Stimulated activated CD8-positive, alpha-beta memory T cell treated with anti-CD3 and anti-CD28 coated beads, Interleukin-4, amount 100 ng/mL, for 4 hours (primary cell): ENCODE measurements around the gene MRPS35.
A peak's percentile ranks its signal among the peaks of the same experiment; 100 is the strongest.

Source experiments
- DNase-seq, 2 donors: peaks; one replicate each; pipeline ENCODE4 v3.0.0-alpha.2; 2020; ENCODE audit warnings: low read depth in 2 of 2, low spot score in 1 of 2

The MRPS35 gene

DNA sequence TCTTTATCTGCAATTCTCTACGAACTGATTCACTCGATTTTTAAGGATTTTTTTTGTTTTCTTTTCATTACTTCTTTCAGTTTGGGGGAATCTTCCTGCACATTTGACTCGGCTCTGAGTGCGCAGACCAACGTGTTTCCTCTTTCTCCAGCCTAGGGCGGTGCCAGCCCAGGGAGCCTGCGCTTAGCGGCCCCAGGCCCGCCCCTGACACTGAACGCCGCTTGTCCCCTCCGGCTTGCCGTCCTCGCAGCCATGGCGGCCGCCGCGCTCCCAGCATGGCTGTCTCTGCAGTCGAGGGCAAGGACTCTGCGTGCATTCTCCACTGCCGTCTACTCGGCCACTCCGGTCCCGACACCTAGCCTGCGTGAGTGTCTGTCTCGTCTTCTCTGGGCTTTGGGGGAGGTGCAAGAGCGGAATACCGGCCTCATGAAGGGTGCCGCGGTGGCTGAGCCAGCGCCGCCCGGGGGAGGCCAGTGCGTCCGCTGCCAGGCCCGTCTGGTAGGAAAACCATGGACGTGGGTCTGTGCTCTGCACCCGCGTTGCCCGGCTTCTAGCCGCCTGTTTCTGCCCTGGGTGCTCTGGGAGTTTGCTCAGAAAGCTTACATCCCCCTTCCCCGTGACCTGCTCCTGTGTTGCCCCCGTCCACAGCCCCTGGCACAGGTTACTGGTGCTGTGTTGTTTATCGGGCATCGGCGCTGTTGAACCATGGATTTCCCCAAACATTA, at the start of gene MRPS35:
Gene MRPS35, plus strand, starts transcription at position 241 of the 725 bp plus-strand sequence. Its CDS starts 12 bp downstream, at position 253.
- DNase-seq, result peak; percentile 69 to 75

DNA sequence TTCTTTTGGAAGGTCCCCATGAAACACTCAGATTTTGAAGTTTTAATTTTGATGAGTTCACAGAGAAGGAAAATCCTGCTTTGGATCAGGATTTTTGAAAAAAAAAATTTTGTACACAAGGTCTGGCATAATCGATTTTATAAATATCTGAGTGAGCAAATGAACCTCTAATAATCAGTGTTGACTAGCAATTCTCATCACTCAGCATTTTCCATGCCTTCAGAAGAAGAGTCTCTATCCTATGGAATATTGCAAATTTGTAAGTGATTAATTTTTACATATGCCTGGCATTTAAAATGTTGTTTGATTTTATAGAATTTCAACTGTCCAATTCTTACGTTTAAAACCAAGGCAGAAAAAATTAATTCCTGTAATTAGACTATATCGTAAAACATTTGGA, 44.9 kb upstream of the MRPS35 start:
- no peak for DNase-seq

DNA sequence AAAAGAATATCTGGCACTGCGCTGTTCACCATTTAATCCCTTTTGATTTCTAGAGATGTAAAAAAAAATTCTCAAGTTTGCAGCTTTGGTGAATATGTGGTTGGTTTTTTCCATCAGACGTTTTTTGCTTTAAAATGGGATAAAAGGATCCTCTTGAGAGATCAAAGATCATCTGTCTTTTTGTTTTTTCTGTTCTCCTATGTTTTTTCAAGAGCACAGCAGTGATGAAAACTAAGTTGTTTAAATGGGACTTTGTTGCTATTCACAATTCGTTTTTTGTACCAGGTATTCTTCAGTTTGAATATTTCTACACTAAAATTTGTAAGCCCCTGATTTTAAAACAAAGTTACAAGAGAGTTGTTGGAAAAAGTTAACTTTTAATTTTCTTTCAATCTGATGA, 44.1 kb upstream of the MRPS35 start:
- DNase-seq, result no peak

DNA sequence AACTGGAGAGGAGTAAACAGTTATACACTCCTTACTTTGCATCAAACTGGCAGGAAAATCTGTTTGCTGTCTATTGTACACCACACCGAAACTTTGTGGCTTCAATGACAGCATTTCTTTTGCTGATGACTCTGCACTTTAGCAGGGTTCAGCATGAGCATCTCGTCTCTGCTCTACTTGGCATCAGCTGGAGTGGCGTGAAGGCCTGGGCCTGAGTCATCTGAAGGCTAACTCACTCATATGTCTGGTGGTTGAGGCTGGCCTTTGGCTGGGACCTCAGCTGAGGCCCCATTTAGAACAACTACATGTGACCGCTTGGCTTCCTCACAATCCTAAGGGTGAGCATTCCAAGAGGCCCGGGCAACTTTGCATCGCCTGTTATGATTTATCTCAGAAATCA, 43.1 kb upstream of the MRPS35 start:
- no peak for DNase-seq

DNA sequence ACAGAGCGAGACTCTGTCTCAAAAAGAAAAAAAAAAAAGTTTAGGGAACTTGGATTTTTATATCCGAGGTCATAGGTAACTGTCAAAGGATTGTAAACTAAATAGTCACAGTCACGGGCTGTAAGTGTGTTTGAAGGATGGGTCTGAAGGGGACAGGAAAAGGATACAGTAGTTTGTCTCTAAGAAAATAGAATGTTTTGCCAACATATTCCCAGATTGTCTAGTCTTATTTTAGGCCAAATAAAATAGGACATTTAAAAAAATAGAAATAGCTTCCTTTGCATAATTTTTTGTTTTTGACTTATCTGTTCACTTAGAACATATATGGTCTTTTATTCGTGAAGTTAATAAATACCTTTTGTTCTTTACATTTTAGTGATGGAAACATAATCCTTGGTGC, 38.6 kb upstream of the MRPS35 start:
- no peak for DNase-seq

DNA sequence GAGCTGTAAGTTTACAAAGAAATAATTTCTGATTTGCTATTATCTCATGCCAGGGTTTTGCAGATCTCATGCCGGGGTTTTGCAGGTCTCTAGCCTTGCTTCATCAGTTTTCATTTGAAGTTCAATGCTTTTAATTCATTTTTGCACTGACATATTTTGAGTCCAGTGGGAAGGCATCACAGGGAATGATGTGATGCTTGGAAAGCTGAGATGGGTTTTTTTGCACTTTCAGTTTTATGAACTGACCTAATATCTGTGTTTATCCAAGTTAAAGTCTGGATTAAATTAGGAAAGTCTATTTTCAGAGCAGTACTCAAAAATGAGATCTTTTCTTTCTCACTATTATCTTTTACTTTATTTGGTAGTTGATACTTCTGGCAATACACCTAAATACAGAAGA, 38.0 kb upstream of the MRPS35 start:
- no peak for DNase-seq

DNA sequence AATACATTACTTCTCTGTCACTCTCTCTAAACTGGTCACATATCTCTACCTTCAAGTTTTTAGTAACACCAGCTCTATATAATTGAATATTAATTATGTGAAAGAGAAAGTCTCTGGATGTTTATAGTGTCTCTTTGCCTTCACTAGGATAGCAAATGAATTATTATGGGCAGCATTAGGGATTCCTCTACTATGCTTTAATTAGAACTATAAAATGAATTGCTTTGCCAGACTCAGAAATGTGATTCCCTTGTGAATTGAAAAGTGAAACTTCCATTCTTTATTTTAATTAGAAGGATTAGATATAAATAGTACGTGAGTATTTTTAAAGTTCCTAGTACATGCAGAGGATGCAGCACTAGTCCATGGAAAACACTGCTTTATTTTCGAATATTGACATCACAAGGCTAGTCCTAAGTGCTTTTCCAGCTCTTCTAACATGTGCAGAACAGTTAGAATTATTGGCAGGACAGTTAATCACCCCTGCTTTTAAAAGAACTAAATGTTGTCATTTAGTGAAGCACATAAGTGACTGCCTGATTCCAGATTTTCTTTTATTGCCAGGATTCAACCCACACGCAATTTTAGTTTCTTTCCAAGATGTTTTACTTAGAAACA, 37.4 kb upstream of the MRPS35 start:
- no peak for DNase-seq

DNA sequence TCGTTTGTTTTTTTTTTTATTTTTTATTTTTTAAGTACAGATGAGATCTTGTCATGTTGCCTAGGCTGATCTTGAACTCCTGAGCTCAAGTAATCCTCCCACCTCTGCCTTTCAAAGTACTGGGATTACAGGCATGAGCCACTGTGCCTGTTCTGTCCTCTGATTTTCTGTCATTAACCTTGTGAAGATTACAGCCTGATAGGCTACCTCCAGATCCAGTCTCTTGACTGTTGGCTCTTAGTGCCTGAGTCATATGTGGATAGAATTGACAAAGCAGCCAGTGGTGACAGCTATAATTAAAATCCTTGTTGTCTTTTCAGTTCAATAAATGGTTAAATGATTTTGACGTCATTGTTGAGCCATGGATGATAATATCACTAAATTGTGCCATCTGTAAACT, 35.6 kb upstream of the MRPS35 start:
- no peak for DNase-seq

DNA sequence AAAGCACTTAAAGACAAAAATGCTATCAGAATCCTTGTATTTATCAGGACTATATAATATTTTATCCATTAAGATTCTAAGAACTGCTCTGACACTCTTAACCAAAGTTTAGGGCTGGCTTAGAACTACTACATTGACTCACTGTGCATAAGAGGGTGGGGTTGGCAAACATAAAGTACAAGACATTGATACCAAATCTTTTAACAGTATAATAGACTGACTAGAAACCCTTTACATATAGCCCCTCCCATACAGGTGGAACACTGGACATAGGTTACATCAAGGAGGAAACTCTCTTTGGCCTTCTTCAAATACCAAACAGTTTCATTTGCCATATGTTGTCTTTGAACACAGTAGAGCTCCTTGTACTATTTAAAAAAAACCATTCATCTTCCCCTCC, 30.0 kb upstream of the MRPS35 start:
- no peak for DNase-seq

DNA sequence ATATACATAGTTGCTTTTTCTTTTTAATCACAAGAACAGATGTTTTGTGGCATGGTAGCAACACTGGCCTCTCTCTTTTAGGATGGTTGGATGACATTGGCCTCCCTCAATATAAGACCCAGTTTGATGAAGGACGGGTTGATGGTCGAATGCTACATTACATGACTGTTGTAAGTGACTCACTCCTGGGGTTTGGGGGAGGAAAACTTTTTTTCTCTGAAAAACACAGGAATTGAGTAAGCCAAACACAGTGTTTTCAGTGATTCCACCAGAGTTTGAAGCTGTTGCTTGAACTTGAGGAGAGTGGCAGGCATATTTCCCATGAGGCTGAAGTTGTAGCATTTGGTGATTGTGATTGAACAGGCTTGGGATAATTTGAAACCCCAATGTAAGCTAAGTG, 28.1 kb upstream of the MRPS35 start:
- DNase-seq, result no peak

DNA sequence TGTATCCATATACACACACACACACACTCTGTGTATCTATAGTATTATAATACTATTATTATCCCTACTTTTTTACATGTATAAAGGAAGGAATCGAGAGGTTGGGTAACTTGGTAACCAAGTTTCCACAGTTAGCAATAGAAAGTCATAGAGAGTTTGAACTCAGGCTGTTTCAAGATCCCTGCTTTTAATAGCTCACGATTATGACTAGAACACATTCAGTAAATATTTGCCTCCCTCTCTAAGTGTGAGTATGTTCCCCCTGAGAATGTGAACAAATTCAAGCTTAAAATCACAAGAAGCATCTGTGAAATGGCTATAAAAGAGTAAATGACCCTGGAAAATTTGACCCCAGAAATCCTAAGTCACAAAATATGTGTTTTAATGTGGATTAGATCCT, 25.4 kb upstream of the MRPS35 start:
- no peak for DNase-seq

DNA sequence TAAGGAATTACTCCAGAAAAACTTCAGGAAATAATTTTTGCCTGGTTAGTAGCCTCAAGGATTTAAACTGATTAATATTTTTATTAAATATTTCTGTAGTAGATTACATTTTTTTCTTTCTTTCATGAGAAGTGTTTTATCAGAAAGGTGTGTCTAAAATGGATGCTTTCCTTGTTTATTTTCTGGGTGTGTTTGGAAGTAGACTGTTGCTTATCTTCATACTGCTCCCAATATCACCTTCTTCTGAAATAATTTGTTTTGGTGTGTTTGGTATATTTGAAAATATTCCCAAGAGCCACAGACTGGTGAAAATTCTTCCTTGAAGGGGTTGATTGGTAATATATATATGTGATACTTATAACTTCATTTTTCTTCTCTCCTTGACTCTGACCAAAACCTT, 24.5 kb upstream of the MRPS35 start:
- DNase-seq, result no peak

DNA sequence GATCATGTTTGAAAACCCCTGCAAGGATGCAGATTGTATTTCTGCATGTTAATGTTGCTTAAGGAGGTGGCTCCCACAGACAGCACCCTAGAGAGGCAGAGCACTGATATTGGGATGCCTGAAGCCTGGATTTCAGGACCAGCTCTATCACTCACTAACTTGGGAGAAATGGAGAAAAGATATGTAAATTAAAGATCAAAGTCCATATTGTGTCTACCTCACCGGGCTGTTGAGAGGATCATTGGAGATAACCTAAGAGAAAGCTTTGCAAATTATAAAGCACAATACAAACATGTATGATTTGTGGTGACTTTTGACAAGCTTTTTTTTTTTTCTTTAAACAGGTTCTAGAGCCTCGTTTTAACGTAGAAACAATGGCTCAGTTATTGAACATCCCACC, 22.0 kb upstream of the MRPS35 start:
- no peak for DNase-seq

DNA sequence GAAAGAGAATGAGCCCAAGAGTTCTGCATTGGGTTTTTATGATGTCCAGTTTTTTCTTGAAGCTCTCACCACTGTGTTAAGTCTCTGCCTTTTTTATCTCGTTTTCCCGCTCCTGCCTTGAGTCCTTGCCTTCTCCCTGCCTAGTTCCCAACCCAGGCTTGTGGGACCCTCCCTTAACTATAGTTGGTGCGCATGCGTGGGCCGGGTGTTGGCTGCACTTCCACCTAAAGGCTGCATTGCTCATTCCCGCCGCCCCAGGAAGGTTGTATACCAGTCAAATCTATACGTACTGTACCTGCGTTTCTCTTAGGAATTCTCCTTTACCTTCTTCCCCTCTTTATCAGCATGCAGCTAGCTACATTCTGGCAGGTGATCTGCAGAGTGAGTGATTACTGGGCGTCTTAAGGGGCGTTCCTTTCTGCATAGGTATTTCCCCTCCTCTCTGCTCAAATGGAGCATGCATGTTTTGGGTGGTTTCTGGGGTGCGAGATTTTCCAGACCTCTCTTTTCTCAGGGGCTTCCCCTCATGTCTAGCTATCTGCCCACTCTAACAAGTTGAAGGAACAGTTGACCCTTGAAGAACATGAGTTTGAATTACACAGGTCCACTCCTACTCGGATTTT, 21.0 kb upstream of the MRPS35 start:
- DNase-seq, result no peak

DNA sequence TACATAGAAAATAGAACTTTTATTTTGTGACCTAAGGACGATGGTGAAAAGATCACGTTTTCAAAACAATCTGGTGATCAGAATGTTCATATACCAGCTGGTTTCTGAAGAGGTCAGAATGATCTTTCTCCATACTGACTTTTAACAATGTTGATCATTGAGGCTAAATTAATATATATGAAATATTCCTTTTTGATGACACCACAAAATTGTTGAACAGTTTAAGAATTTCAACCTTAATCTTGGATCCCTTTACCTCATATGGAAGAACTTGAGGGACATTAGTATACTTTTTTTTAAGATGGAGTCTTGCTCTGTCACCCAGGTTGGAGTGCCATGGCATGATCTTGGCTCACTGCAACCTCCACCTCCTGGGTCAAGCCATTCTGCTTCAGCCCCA, 17.2 kb upstream of the MRPS35 start:
- DNase-seq, result no peak

DNA sequence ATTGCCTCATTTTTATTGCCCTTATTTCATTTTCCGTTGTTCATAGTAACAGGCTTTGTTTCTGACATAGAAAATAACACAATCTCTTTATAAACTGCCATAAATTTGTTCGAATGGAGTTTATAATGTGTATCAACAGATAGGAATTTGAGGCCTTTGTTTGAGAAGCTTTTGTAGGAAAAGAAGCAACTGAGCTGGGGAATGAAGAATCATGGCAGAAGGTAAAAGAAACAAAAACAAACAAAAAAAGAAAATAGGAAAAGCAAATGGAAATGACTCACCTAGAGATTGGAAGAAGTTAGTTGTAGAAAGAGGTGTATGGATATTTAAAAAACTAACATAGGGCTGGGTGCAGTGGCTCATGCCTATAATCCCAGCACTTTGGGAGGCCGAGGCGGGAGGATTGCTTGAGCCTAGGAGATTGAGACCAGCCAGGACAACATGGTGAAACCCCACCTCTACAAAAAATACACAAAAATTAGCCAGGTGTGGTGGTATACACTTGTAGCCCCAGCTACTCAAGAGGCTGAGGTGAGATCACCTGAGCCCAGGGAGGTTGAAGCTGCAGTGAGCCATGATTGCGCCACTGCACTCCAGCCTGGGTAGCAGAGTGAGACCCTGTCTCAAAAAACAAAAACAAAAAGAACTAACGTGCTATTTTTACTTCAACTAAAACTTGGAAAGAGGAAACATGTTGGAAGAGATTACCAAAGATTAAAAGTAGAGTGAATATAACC, 14.9 kb upstream of the MRPS35 start:
- no peak for DNase-seq

DNA sequence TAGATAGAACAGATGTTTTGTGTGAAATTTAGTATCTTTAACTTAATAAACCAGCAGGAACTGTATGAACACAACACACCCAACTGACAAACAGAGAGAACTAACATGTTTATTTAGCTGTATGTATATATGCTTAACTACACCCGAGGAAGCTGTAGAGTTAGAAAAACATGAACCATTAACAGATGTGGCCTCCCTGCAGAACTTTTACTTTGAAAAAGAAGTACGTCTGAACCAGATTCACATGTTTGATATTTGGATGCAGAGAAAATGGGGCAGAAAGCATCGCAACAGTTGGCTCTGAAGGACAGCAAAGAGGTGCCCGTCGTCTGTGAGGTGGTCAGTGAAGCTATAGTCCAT, 14.4 kb upstream of the MRPS35 start, which contains the start of gene REP15:
Gene REP15, plus strand, starts transcription at position 155 of the 360 bp plus-strand sequence. Its CDS starts 116 bp downstream, at position 271.
- no peak for DNase-seq

DNA sequence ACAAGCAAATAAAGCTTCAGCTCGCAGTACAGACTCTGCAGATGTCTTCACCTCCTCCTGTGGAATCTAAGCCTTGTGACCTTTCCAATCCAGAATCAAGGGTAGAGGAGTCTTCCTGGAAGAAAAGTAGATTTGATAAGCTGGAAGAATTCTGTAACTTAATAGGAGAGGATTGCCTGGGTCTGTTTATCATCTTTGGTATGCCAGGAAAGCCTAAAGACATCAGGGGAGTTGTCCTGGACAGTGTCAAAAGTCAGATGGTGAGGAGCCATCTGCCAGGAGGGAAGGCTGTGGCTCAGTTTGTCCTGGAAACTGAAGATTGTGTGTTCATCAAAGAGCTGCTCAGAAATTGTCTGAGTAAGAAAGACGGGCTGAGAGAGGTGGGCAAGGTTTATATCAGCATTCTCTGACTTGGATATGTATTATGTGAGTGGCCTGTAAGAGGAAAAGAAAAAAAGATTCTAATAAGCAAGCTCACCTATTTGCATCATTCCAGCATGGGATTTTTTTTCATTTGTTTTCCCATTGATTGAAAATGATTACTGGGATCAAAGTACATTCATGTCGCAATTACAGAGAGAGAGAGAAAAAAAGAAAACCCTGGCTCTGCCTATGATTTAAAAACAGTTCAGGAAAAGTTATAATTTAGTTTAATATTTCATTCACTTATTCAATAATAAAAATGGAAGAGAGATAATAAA, 13.6 kb upstream of the MRPS35 start:
- no peak for DNase-seq

DNA sequence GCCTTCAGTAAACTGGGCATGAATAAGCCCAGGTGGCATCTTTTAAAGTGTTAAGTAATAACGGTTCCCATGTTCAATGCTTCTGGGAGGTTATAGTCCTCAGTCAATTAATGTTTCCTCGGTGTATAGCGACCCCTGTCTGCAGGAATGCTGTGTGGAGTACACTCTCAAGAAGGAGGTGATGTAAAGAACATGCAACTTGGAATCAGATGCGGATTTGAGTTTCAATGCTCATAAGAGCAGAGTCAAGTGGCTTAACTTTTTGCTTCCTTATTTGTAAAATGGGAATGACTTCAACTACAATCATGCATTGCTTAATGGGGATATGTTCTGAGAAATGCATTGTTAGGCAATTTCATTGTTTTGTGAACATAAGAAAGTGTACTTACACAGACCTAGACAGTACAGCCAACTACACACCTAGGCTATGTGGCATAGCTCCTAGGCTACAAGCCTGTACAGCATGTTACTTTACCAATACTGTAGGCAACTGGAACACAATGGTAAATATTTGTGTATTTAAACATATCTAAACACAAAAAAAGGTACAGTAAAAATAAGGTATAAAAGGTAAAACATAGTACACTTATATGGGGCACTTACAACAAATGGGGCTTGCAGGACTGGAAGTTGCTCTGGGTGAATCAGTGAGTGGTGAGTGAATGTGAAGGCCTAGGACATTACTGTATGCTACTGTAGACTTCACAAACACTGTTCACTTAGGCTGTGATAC, 6.7 kb upstream of the MRPS35 start:
- DNase-seq, result peak; percentile 23 to 54

DNA sequence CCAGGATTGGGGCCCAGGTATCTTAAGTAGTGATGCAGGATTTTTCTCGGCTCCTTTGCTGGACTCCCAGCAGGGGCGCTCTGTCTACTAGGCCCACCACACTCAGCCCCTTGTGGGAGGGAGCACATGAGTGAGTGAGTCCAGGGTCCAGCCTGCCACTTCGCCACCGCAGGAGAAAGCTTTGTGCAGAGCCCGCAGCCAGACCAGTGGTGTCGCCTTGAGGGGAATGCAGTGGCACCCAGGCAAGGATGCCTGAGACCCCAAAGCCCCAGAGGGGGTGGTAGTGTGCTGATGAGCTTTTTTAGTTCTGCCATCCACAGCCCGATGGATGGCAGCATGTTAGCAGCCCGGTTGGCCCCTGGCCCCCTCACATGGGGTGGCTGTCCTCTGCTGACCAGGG, 5.4 kb upstream of the MRPS35 start:
- no peak for DNase-seq

DNA sequence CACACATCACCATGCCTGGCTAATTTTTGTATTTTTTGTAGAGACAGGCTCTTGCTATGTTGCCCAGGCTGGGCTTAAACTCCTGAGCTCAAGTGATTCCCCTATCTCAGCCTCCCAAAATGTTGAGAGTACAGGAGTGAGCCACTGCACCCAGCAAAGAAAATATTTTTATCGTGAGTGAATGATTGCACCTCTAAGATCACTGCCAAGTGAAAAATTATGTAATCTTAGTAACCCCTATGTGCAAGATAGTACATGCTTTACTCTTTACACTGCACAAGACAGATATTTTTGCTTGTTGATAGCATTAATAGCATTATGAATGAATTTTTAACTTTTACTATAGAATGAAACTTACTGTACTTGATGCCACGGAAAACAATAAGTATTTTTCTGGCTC, 3.4 kb upstream of the MRPS35 start:
- no peak for DNase-seq
